Activated T-helper 1 cell treated with anti-CD3 and anti-CD28 coated beads, Interleukin-12 subunit alpha, Interleukin-12 subunit beta, Interleukin-2, Interleukin-4 antibody, amounts not matched to agents 30 ng/mL and 10 ng/mL and 1 ng/mL, durations not matched to agents 14 hours and 24 hours and 36 hours (primary cell): ENCODE measurements around the gene SH3TC1. TPM values are rescaled to one million over a fixed set of nuclear protein-coding genes. Genes with fewer than 3 reads are reported as not detected.

ENCODE experiments used
- DNase-seq: peaks from one replicate; pipeline ENCODE4 v3.0.0; 2021; ENCODE audit warnings: low spot score
- H3K27ac Mint-ChIP-seq: one replicate; pipeline ENCODE4 v1.8.0; 2021; ENCODE audit warnings: mild to moderate bottlenecking, mixed read lengths
- H3K27me3 Mint-ChIP-seq: one replicate; pipeline ENCODE4 v1.8.0; 2022; ENCODE audit warnings: mild to moderate bottlenecking, moderate library complexity, mixed read lengths; ENCODE audit not compliant: insufficient read depth
- H3K36me3 Mint-ChIP-seq: one replicate; pipeline ENCODE4 v1.8.0; 2021; ENCODE audit warnings: low read depth, mixed read lengths
- H3K4me1 Mint-ChIP-seq: one replicate; pipeline ENCODE4 v1.8.0; 2021; ENCODE audit warnings: low read depth, mixed read lengths
- H3K4me3 Mint-ChIP-seq: one replicate; pipeline ENCODE4 v1.8.0; 2021; ENCODE audit warnings: mild to moderate bottlenecking, moderate library complexity, mixed read lengths
- H3K9me3 Mint-ChIP-seq: one replicate; pipeline ENCODE4 v1.8.0; 2021; ENCODE audit warnings: mixed read lengths
- intact Hi-C: fragments of 100-400 bp; cut with micrococcal nuclease; formaldehyde crosslinking; loops from one replicate; pipeline ENCODE4 v1.15.1; 2024
- total RNA-seq: library from RNA; stranded (reverse); gene quantifications from 2 replicates; pipeline ENCODE4 v1.2.3, GENCODE V29; 2022

SH3TC1 gene
- total RNA-seq, 1 donor from 2014 or later, result 25.4 TPM

DNA sequence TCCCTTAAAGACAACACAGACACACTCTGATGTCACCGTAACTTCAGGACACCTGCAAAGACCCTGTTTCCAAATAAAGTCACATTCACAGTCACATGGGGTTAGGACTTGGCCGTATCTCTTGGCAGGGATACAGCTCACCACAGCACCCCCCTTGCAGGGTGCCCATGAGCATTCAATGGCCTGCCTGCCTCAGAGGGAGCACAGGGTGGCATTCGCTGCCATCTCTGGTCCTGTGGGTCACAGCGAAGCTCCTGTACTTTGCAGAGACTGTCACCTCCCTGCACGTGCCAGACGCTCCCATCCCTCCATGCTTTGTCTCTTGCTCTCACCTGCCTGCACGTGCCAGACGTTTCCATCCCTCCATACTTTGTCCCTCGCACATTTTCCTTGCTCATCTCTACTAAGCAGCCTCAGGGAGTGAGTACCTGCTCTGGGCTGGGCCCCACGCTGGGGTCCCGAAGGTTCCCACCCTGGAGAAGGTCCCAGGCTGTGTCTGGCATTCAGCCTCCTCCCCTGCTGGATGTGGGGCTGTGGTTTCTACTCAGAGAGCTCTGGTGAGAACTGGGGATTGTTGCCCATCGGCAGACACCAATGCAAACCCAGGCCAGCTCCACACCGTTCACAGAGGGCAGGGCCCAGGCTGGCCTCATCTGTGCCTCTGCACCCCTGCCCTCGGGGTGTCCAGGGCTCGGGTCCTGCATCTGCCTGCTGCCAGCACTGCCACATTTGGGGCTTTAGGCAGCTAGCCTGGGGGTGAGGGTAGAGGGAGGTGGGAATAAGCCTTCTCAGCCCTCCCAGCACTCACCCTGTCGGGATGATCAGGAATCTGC lies 86.3 kb downstream of the SH3TC1 start:
- Mint-ChIP-seq H3K27ac (no peak overlapping the region), H3K36me3 (no peaks in the 10 kb centered on the region), H3K9me3 (no peaks in the 10 kb centered on the region), H3K4me3 (no peak overlapping the region), H3K4me1 (no peaks in the 10 kb centered on the region), H3K27me3 (no peaks in the 10 kb centered on the region)
- intact Hi-C loops, result no loop called here
- DNase-seq, result no peak

DNA sequence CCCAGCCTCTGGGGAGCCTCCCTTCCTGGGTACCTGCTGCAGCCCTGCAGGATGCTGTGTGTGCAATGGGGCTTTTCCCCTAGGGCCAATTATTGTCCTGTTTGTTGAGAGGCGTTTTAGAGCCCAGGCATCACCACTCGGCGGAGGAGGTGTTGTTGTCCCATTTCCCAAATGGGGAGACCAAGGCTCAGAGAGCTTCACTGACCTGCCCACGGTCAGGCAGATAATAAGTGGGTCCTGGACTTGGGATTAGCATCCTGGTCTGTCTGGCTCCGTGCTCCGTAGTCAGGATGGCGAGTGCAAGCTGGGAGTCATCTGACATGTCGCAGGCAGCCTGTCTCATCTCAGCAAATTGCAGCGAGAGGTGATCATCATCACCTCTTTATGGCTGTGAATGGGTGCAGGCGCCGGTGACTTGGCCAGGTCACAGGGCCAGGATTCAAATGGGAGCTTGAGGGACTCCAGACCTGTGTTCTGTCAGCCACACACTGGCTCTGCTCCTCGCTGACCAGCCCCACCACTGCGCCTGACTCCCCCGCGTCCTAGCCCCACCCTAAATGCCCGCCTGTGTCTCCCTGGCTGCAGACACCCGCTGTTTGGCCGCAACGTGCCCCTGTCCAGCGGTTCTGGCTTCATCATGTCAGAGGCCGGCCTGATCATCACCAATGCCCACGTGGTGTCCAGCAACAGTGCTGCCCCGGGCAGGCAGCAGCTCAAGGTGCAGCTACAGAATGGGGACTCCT lies 87.1 kb downstream of the SH3TC1 start:
- intact Hi-C loops, result no loop called here
- Mint-ChIP-seq H3K36me3 (no peaks in the 10 kb centered on the region), H3K27me3 (no peaks in the 10 kb centered on the region), H3K4me3 (no peak overlapping the region), H3K9me3 (no peaks in the 10 kb centered on the region), H3K4me1 (no peaks in the 10 kb centered on the region), H3K27ac (no peak overlapping the region)
- DNase-seq, result no peak

DNA sequence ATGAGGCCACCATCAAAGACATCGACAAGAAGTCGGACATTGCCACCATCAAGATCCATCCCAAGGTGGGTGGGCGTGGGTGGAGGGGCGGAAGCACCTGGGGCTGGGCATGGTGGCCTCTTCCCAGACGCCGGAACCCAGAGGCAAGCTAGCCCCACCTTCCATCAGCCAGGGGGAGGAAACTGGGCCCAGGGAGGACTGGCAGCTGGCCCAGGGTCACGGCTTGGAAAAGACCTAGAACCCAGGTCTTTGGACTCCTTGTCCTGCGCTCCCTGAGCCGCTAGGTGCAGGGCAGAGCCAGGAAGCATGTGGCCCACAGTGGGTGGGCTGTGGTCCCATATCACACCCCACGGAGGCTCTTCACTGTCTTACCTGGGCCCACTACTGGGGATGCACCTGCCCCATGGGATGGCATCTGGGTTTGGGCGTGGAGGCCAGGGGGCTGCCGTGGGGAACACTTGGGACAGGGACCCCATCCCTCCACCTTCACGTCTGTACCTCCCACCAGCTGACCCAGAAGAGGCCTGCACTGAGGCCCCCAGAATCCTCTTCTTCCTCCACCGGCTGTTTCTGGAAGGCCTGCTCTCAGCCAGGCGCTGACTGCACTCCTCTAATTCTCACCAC lies 87.7 kb downstream of the SH3TC1 start:
- Mint-ChIP-seq H3K36me3 (no peaks in the 10 kb centered on the region), H3K27ac (no peak overlapping the region), H3K4me1 (no peaks in the 10 kb centered on the region), H3K27me3 (no peaks in the 10 kb centered on the region), H3K9me3 (no peaks in the 10 kb centered on the region), H3K4me3 (no peak overlapping the region)
- no peak for DNase-seq
- intact Hi-C loops, result no loop called here

DNA sequence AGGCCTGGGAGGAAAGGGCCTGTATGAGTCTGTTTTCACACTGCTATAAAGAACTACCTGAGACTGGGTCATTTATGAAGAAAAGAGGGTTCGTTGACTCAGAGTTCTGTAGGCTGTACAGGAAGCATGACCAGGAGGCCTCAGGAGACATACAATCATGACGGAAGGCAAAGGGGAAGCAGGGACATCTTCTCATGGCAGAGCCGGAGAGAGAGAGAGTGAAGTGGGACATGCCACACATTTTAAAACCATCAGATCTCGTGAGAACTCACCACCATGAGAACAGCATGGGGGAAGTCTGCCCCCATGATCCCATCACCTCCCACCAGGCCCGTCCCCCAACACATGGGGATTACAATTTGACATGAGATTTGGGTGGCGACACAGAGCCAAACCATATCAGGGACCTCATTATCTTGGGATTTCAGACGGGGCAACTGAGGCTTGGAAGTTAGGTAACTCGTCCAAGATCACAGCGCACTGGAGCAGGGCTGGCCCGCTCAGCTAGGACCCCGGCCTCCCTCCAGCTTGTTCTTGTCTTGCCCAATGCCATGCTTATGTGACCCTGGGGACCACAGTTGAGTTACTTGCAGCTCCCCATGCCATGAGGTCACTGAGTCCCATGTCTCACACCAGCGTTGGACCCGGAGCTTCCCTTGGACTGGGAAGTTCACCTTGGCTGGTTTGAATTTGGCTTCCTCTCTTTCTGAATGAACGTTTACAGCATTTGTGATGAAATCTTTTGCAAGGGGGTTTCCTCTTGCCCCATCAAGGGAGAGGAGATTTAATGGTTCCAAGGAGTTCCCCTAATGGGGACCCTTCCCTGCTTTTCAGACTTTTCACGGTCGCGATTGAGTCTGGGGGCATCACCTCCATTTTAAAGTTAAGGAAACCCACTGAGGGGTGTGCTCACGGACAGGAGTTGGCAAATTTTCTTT lies 88.5 kb downstream of the SH3TC1 start:
- no peak for DNase-seq
- H3K9me3 Mint-ChIP-seq, result no peaks in the 10 kb centered on the region
- H3K36me3 Mint-ChIP-seq, result no peaks in the 10 kb centered on the region
- H3K27me3 Mint-ChIP-seq, result no peaks in the 10 kb centered on the region
- H3K27ac Mint-ChIP-seq, result no peak overlapping the region
- H3K4me3 Mint-ChIP-seq, result no peak overlapping the region
- intact Hi-C loops, result no loop called here
- H3K4me1 Mint-ChIP-seq, result no peaks in the 10 kb centered on the region

DNA sequence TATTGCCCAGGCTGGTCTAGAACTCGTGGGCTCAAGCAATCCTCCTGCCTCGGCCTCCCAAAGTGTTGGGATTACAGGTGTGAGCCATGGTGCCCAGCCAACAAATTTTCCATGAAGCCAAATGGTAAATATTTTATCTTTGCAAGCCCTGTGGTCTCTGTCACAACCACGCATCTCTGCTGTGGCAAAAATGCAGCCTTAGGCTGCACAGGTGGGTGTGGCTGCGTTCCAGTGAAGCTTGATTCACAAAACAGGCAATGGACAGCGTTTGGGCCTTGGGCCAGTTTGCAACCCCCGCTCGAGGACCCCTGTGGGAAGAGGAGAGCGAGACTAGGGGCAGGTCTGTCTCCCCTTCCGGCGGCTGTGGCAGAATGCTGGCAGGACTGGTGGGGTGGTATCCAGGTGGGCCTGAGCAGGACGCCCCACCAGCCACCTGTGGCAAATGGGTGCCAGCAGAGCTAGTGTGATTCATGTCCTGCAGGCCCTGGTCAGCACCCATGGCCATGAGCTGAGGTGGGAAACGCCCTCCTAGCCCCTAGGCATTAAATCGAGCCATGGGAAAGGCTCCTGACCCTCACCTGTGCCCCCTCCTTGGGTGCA lies 90.2 kb downstream of the SH3TC1 start:
- no peaks in the 10 kb centered on the region for H3K27me3 Mint-ChIP-seq
- no peaks in the 10 kb centered on the region for H3K9me3 Mint-ChIP-seq
- intact Hi-C loops, result no loop called here
- no peaks in the 10 kb centered on the region for H3K36me3 Mint-ChIP-seq
- DNase-seq, result no peak
- no peak overlapping the region for H3K4me3 Mint-ChIP-seq
- no peaks in the 10 kb centered on the region for H3K4me1 Mint-ChIP-seq
- no peak overlapping the region for H3K27ac Mint-ChIP-seq

DNA sequence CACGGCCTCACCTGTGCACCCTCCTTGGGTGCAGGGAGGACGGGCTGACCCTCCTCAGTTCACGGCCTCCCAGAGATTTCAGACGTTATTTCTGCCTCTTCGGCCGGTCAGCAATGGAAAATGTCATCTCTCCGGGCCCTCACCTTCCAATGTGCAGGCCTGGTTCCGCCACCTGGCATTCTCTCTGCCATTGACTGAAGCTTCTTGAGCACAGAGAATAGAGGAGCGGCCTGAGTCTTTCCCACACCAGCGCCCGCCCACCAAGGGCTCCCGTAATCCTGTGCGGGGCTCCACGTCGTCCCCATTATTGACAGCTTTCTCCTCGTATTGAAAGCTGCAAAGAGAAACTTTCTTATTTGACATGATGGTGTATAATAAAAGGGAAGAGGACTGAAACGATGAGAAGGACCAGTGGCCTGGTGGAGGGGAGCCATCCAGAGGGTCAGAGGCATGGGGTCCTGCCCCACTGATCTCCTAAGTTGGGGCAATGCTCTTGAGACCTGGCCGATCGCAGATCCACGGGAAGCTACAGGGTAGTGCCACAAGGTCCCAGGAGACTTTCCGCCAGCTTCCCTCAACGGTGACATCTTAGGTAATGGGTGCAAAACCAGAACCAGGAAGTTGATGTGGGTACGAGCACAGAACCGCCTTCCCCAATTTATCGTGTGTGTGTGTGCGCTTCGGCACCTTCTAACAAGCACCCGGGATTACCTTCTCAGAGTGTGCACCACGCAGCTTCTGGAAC lies 91.0 kb downstream of the SH3TC1 start:
- peaks cover 6% of the 10 kb centered on the region for H3K9me3 Mint-ChIP-seq
- intact Hi-C loops, result no loop called here

DNA sequence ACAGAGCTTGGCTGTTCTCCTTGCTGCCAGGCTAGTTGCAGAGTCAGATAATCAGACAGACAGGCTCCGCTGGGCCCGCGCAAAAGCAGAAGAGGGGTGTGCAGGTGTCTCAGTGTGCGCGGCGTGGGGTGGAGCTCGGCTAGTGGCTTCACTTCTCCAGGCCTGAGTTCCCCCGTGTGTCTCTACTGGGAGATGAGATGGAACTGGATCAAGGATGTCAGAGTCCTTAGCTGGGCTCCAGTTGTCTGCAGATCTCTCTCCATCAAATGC lies 91.5 kb downstream of the SH3TC1 start:
- no peaks in the 10 kb centered on the region for H3K36me3 Mint-ChIP-seq
- intact Hi-C loops, result no loop called here

More for the DNA sequence above, 91.0 kb downstream of the SH3TC1 start:
- DNase-seq, result no peak
- no peaks in the 10 kb centered on the region for H3K4me1 Mint-ChIP-seq
- H3K27ac Mint-ChIP-seq, result no peak overlapping the region
- no peaks in the 10 kb centered on the region for H3K36me3 Mint-ChIP-seq
- no peaks in the 10 kb centered on the region for H3K27me3 Mint-ChIP-seq
- no peak overlapping the region for H3K4me3 Mint-ChIP-seq

More for the DNA sequence above, 91.5 kb downstream of the SH3TC1 start:
- Mint-ChIP-seq H3K27me3 (no peaks in the 10 kb centered on the region), H3K27ac (no peak overlapping the region), H3K4me3 (no peak overlapping the region), H3K9me3 (peaks cover 7% of the 10 kb centered on the region), H3K4me1 (no peaks in the 10 kb centered on the region)
- DNase-seq, result no peak

Other genes starting within 250 kb of the SH3TC1 start
- gene ABLIM2, start 40.5 kb upstream of the SH3TC1 start, total RNA-seq, result 0.24 and 0.36 TPM in 2 replicates
- gene HTRA3, start 70.5 kb downstream of the SH3TC1 start, total RNA-seq, result not detected in 2 replicates
- 18.4 and 20.7 TPM in 2 replicates for gene ACOX3, start 241.4 kb downstream of the SH3TC1 start, total RNA-seq
- 36.8 and 39.2 TPM in 2 replicates for gene TRMT44, start 241.5 kb downstream of the SH3TC1 start, total RNA-seq